Measurements from ENCODE around the gene TMEM44.

The TMEM44 gene

DNA sequence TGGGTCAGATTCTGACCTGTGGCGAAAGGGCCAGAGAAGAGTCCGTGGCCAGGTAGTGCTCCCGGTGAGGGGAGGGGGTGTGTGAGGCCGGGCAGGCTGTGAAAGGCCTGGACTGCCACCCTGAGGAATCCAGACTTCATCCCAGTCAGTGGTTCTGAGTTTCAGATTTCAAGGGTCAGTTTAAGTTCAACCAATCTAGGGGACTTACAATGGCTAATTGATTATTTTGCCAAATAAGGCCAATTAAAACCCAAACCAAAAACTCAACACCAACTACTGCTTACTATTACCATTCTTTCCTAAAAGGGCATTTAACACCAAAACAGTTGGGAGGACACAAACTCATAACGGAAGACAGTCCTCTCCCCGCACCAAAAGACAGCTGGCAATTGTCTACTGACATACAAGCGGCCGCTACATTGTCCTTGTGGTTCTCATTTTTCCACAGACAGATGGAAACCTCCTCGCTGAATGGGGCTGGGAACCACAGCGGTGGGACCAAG, 30.5 kb downstream of the TMEM44 start:
- Histone ChIP-seq H3K27me3 (ENCODE audit: insufficient read depth, low read depth, severe bottlenecking) (no peaks in the 10 kb centered on the region), H3K9me3 (ENCODE audit: severe bottlenecking) (no peaks in the 10 kb centered on the region), H3K27ac (no peak overlapping the region), H3K36me3 (no peaks in the 10 kb centered on the region; the same call in 1 of the 2 replicates), H3K4me3 (ENCODE audit: low read depth, low read length) (no peak overlapping the region)
- DNase-seq: no peak
- TF ChIP-seq, protein P1, sequence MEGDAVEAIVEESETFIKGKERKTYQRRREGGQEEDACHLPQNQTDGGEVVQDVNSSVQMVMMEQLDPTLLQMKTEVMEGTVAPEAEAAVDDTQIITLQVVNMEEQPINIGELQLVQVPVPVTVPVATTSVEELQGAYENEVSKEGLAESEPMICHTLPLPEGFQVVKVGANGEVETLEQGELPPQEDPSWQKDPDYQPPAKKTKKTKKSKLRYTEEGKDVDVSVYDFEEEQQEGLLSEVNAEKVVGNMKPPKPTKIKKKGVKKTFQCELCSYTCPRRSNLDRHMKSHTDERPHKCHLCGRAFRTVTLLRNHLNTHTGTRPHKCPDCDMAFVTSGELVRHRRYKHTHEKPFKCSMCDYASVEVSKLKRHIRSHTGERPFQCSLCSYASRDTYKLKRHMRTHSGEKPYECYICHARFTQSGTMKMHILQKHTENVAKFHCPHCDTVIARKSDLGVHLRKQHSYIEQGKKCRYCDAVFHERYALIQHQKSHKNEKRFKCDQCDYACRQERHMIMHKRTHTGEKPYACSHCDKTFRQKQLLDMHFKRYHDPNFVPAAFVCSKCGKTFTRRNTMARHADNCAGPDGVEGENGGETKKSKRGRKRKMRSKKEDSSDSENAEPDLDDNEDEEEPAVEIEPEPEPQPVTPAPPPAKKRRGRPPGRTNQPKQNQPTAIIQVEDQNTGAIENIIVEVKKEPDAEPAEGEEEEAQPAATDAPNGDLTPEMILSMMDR (IDR thresholded peaks at IDR 0.05; ENCODE audit: low read depth, low read length): no peak

DNA sequence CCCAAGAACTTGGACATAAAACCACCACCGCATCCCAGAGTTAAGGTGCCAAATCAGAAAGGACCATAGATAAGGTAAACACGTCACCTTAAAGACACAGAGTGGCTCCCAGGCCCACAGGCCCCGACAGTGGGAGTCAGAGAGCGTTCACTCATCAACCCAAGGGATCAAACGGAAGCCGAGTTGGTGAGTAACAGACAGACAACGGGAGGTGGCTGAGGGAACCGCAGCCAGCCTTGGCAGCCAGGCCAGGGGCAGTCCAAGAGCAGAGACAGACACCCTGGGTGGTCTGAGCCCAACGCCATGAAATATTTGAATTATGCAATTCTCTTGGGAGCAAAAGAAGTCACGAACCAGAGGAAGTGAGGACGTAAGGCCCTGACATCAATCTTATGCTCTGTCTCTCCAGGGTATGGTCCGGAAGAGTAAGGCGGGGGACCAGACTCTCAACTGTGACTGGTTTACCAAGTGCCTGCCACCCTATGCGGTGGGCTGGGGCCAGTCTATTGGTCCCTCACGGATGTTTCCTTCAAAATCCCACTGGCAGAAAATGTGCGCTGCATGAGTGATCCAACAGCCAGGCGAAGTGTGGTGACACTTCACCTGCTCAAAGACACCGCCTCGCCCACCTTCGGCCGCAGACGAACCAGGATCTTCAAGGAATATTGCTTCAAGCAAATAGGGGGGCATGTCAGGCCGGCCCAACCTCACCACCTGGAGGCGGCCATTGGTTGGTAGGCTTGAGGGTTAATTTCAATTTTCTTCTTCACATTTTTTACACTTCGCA, 34.3 kb downstream of the TMEM44 start:
- DNase-seq: no peak
- TF ChIP-seq, protein P1 (IDR thresholded peaks at IDR 0.05; ENCODE audit: low read depth, low read length): no peak
- no peaks in the 10 kb centered on the region for H3K27me3 ChIP-seq (ENCODE audit: insufficient read depth, low read depth, severe bottlenecking)
- no peaks in the 10 kb centered on the region for H3K36me3 ChIP-seq
- no peaks in the 10 kb centered on the region for H3K9me3 ChIP-seq (ENCODE audit: severe bottlenecking)
- no peak overlapping the region for H3K4me3 ChIP-seq (ENCODE audit: low read depth, low read length)
- H3K27ac ChIP-seq: no peak overlapping the region

DNA sequence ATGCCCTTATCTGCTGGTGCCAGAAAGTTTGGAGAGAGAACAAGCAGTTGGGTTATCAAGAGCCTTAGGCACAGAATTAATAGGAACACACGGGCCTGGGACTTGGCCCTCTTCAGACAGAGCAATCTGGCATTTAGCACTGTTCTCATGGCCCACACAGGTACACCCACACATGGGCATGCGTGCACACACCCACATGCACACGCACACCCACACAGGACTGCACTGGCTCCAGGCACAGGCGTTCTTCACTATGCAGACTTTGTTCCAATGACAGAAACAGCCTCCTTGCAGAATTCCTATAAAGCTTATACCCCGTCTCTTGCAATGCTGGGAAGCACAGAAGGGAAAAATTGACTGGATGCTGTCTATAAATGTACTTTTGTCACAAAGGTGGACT, 36.3 kb downstream of the TMEM44 start:
- no peaks in the 10 kb centered on the region for H3K27me3 ChIP-seq (ENCODE audit: insufficient read depth, low read depth, severe bottlenecking)
- H3K4me3 ChIP-seq (ENCODE audit: low read depth, low read length): no peak overlapping the region
- no peaks in the 10 kb centered on the region for H3K9me3 ChIP-seq (ENCODE audit: severe bottlenecking)
- no peak for DNase-seq
- TF ChIP-seq, protein P1 (IDR thresholded peaks at IDR 0.05; ENCODE audit: low read depth, low read length): no peak
- H3K36me3 ChIP-seq: no peaks in the 10 kb centered on the region
- no peak overlapping the region for H3K27ac ChIP-seq

DNA sequence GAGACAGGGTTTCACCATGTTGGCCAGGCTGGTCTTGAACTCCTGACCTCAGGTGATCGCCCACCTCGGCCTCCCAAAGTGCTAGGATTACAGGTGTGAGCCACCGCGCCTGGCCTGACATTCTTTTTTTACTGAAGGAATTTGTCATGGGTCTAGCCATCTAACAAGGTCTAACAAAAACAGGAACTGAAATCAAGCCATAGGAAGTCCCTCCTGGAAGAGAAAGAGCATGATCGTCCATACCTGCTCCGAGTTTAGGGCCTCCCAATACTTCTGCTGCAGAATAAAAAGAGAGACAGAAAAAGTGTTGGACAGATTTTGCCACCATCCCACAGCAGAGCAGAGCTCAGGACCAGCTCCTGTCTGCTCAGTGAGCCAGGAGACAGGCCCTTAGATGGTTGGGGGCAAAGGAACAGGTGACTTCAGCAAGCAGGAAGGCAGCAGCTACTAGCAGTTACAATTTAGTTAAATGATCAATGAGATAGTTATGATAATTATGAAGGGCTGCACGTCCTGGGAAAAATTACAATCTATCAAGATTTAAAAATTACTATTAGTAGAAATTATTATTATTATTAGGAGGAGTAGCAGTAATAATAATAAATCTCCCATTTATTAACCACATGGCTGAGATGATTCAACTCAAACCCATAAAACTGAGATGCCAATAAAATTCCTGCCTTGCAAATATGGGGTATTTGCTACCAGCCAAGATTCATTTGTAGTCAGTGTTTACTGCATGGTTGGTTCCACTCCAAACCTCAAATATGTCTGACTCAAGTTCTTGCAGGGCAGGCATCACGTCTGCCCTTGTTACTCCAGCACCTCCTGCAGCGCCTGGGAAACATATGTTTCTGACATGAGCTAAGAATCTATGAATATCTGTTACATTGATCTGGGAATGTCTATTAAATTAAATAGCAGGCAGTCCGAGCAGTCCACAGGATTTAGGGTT, 40.1 kb downstream of the TMEM44 start:
- Histone ChIP-seq H3K9me3 (ENCODE audit: severe bottlenecking) (no peaks in the 10 kb centered on the region), H3K36me3 (no peaks in the 10 kb centered on the region), H3K4me3 (ENCODE audit: low read depth, low read length) (no peak overlapping the region), H3K27me3 (ENCODE audit: insufficient read depth, low read depth, severe bottlenecking) (no peaks in the 10 kb centered on the region), H3K27ac (no peak overlapping the region)
- DNase-seq: no peak
- TF ChIP-seq, protein P1 (IDR thresholded peaks at IDR 0.05; ENCODE audit: low read depth, low read length): no peak

DNA sequence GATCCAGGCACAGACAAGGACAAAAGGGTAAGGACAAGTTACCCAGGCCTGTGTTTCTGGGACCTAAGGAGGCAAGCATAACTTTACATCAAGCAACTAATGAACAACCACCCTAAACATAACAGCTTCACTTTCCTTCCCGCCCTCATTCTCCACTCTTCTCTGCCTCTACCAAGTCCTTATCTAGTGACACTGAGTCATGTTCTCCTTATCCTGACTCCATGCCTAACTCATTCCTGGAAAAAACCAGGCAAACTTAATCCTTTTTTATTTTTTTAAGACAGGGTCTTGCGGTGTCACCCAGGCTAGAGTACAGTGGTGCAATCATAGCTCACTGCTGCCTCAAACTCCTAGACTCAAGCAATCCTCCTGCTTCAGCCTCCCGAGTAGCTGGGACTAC, 44.5 kb downstream of the TMEM44 start:
- Histone ChIP-seq H3K36me3 (no peaks in the 10 kb centered on the region), H3K27me3 (ENCODE audit: insufficient read depth, low read depth, severe bottlenecking) (no peaks in the 10 kb centered on the region), H3K27ac (no peak overlapping the region), H3K9me3 (ENCODE audit: severe bottlenecking) (no peaks in the 10 kb centered on the region), H3K4me3 (ENCODE audit: low read depth, low read length) (no peak overlapping the region)
- DNase-seq: no peak
- TF ChIP-seq, protein P1 (IDR thresholded peaks at IDR 0.05; ENCODE audit: low read depth, low read length): no peak

All from WERI-Rb-1 (cell line).